SK-N-SH (cell line): ENCODE results near the gene GPANK1. TPM values are rescaled to one million over a fixed set of nuclear protein-coding genes. Genes with fewer than 3 reads are reported as not detected.

ENCODE experiments used
- CTCF ChIA-PET: fragments of 300-600, 350-600 bp; formaldehyde crosslinking; extraction: SDS; loops from one replicate; lab custom pipeline; 2021; lab: Yijun Ruan, JAX
- POLR2A ChIA-PET: fragments of 350-600 bp; sonication (Branson Sonifier 250); formaldehyde crosslinking; extraction: SDS; loops from one replicate; lab custom pipeline; 2020; ENCODE audit warnings: antibody characterized with exemption, inconsistent platforms; lab: Yijun Ruan, JAX
- DNase-seq: peaks from one replicate; pipeline ENCODE4 v3.0.0; 2012
- H2AFZ ChIP-seq: fragments of 200-600 bp; sonication (generic); 2 replicates; pipeline ENCODE4 v1.8.1; 2016; ENCODE audit warnings: antibody characterized with exemption, mild to moderate bottlenecking, low read depth
- H3F3A ChIP-seq: fragments of 200-600 bp; sonication (generic); replicated peaks from 2 replicates; pipeline ENCODE3; 2016; ENCODE audit warnings: antibody characterized with exemption, mild to moderate bottlenecking; ENCODE audit not compliant: insufficient read depth
- H3K27ac ChIP-seq, 2 experiments: fragments of 200-500 bp in 1 of 2; fragments of 200-600 bp in 1 of 2; sonication (Bioruptor generic) in 1 of 2; sonication (generic), shearing (Covaris generic) in 1 of 2; 2 replicates each; pipeline versions ENCODE4 v1.5.1 to v1.6.1; 2014 to 2016; ENCODE audit warnings: low read depth in 2 of 2, inconsistent platforms in 1 of 2, low read length in 1 of 2, mild to moderate bottlenecking in 1 of 2, mixed read lengths in 1 of 2
- H3K27me3 ChIP-seq: fragments of 200-600 bp; sonication (generic), shearing (Covaris generic); 2 replicates; pipeline ENCODE4 v1.6.1; 2016; ENCODE audit warnings: mixed run types; ENCODE audit not compliant: insufficient read depth
- H3K36me3 ChIP-seq, 2 experiments: fragments of 200-500 bp in 1 of 2; fragments of 200-600 bp in 1 of 2; sonication (Bioruptor generic) in 1 of 2; sonication (generic) in 1 of 2; replicated peaks in 1 of 2; 2 replicates each; pipeline versions ENCODE3 to v1.5.1; 2014 to 2016; ENCODE audit warnings: low read length in 1 of 2, mild to moderate bottlenecking in 1 of 2; ENCODE audit not compliant: insufficient read depth in 2 of 2, control insufficient read depth in 1 of 2
- H3K4me1 ChIP-seq, 2 experiments: fragments of 200-500 bp in 1 of 2; fragments of 200-600 bp in 1 of 2; sonication (Bioruptor generic) in 1 of 2; sonication (generic), shearing (Covaris generic) in 1 of 2; 2 replicates each; pipeline versions ENCODE4 v1.5.1 to v1.6.1; 2014 to 2016; ENCODE audit warnings: low read depth in 1 of 2, low read length in 1 of 2, mixed run types in 1 of 2; ENCODE audit not compliant: insufficient read depth in 2 of 2, control insufficient read depth in 1 of 2
- H3K4me2 ChIP-seq: fragments of 200-600 bp; sonication (generic), shearing (Covaris generic); 2 replicates; pipeline ENCODE4 v1.6.1; 2017; ENCODE audit warnings: mixed run types
- H3K4me3 ChIP-seq, 2 experiments: fragments of 200-500 bp in 1 of 2; fragments of 200-600 bp in 1 of 2; sonication (Bioruptor generic) in 1 of 2; sonication (generic), shearing (Covaris generic) in 1 of 2; 2 replicates each; pipeline versions ENCODE4 v1.5.1 to v1.8.1; 2014 to 2016; ENCODE audit warnings: low read depth in 2 of 2, inconsistent platforms in 1 of 2, low read length in 1 of 2, mild to moderate bottlenecking in 1 of 2, mixed read lengths in 1 of 2, moderate library complexity in 1 of 2
- H3K79me2 ChIP-seq: fragments of 200-600 bp; sonication (generic); 2 replicates; pipeline ENCODE4 v1.8.1; 2017; ENCODE audit warnings: mild to moderate bottlenecking; ENCODE audit not compliant: insufficient read depth
- H3K9ac ChIP-seq: fragments of 200-600 bp; sonication (generic); 2 replicates; pipeline ENCODE4 v1.6.1; 2017; ENCODE audit warnings: mixed run types
- H3K9me2 ChIP-seq: fragments of 200-600 bp; sonication (generic); 2 replicates; pipeline ENCODE4 v1.6.1; 2017; ENCODE audit warnings: mixed run types
- H3K9me3 ChIP-seq: fragments of 200-600 bp; sonication (generic); 2 replicates; pipeline ENCODE4 v1.6.1; 2017; ENCODE audit warnings: mixed run types, mild to moderate bottlenecking, moderate library complexity
- H4K20me1 ChIP-seq: fragments of 200-600 bp; sonication (generic); 2 replicates; pipeline ENCODE4 v1.6.1; 2017; ENCODE audit warnings: mild to moderate bottlenecking, mixed run types; ENCODE audit not compliant: insufficient read depth
- CTCF ChIP-seq: fragments of 200-600 bp; sonication (generic); IDR thresholded peaks from 2 replicates; pipeline ENCODE4 v1.6.1; 2017; ENCODE audit warnings: antibody characterized with exemption, mild to moderate bottlenecking, moderate library complexity
- FOSL2 ChIP-seq: IDR thresholded peaks from 2 replicates; pipeline ENCODE4 v1.4.0; 2012; ENCODE audit warnings: low read depth, mild to moderate bottlenecking, moderate library complexity, borderline replicate concordance
- FOXJ3 ChIP-seq: sonication (generic); formaldehyde crosslinking; IDR thresholded peaks from 2 replicates; pipeline ENCODE4 v1.5.1; 2020; ENCODE audit warnings: mild to moderate bottlenecking, missing genetic modification reagents
- FOXM1 ChIP-seq: IDR thresholded peaks from 2 replicates; pipeline ENCODE4 v1.4.0; 2012; ENCODE audit warnings: low read depth, mild to moderate bottlenecking
- GABPA ChIP-seq: IDR thresholded peaks from 2 replicates; pipeline ENCODE4 v1.4.0; 2012; ENCODE audit warnings: low read depth, mild to moderate bottlenecking
- GATA2 ChIP-seq: sonication (generic); formaldehyde crosslinking; IDR thresholded peaks from 2 replicates; pipeline ENCODE4 v1.5.0; 2020; ENCODE audit warnings: mild to moderate bottlenecking, missing genetic modification reagents
- POLR2AphosphoS5 ChIP-seq: IDR thresholded peaks from 2 replicates; pipeline ENCODE4 v1.6.1; 2012; ENCODE audit warnings: low read depth, low read length
- RAD21 ChIP-seq: IDR thresholded peaks from 2 replicates; pipeline ENCODE4 v1.6.1; 2012; ENCODE audit warnings: mild to moderate bottlenecking, low read length
- RFX5 ChIP-seq: IDR thresholded peaks from 2 replicates; pipeline ENCODE4 v1.6.1; 2012; ENCODE audit warnings: mild to moderate bottlenecking, improper control_type of control experiment, low read length
- SIN3A ChIP-seq: IDR thresholded peaks from 2 replicates; pipeline ENCODE4 v1.6.1; 2012; ENCODE audit warnings: low read depth, mild to moderate bottlenecking, low read length, moderate library complexity, borderline replicate concordance
- TCF12 ChIP-seq: IDR thresholded peaks from 2 replicates; pipeline ENCODE4 v1.4.0; 2012
- WGBS: methylation state at CpG from one replicate; pipeline ENCODE4 v1.1.6; 2017; ENCODE audit warnings: low lambda C conversion rate; 5-methylcytosine and 5-hydroxymethylcytosine counted together
- polyA plus RNA-seq, 3 experiments: library from polyadenylated mRNA; depleted of rRNA; stranded (reverse); fragments of >200 nt; gene quantifications; 2 replicates each; pipeline ENCODE4 v1.2.3, GENCODE V29; 2012

GPANK1 gene
- polyA plus RNA-seq, 1 of the 3 experiments (the other 2 are of a cell fraction), result 19.1 TPM

GRCh38 chr6:31689249-31690110 is 24.7 kb upstream of the GPANK1 start:
- H3F3A ChIP-seq, result no peaks in the 10 kb centered on the region
- no peaks in the 10 kb centered on the region for H3K9me2 ChIP-seq
- no peaks in the 10 kb centered on the region for H3K27me3 ChIP-seq
- CTCF ChIA-PET, result interaction anchor here (0.7 to 4.5 kb wide), 10 partner anchors 9 to 147 kb away, joined by 3 to 29 read pairs (median 4); partner anchors contain the start of genes LY6G5C and VARS1
- 69% methylated on average over 8 of the region's 11 CpGs for WGBS
- H3K4me1 ChIP-seq, result no peaks in the 10 kb centered on the region
- TF ChIP-seq CTCF, result peak; percentile 61
- TF ChIP-seq FOXJ3, result no peak
- TF ChIP-seq, all 33 proteins: peak for 1
- peaks cover 10 to 50% of the 10 kb centered on the region in 2 experiments for H3K36me3 ChIP-seq
- no peak overlapping the region for H3K4me2 ChIP-seq
- no peak overlapping the region for H2AFZ ChIP-seq
- no peaks in the 10 kb centered on the region for H3K9me3 ChIP-seq
- no peak overlapping the region for H3K27ac ChIP-seq
- H3K79me2 ChIP-seq, result no peaks in the 10 kb centered on the region
- no peak overlapping the region for H3K4me3 ChIP-seq
- POLR2A ChIA-PET, result no interaction called here
- DNase-seq, result peak; percentile 43
- H4K20me1 ChIP-seq, result no peaks in the 10 kb centered on the region
- H3K9ac ChIP-seq, result no peak overlapping the region

DNA sequence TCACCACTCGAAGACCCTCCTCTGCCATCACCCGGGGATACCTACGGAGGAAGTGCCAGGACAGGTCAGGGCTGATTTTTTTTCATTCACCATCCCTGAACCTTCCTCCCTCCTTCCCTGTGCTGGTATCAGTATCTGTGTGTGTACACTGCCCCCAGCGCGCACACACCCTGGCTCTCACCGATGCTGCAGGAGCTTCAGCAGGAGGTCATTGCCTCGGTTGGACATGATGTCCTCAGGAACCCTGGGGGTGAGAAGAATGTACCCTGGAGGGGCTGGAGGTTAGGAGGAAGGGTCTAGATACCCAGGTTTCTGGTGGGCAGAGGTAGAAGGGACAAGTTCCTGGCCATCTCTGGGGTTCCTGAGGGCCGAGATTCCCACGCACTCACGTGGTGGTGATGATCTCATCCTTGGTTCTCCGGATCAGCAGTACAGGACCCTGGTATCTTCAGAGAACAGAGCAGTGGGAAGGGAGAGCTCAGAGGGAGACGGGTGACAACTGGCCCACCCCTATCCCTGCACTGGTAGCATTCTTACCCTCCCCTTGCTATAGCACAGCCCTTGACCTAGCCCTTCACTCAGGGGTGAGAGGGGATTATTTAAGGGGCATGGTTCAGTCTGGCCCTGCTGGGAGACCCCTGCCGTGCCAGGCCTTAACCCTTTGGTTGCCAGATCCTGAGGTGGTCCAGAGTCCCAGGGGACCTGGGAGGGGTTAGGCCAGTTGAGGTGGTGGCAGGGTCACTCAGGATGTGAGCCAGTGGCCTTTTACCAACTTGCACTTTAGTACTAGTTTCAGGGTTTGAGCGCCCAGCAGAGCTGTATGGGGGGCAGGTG is 23.3 kb upstream of the GPANK1 start:
- Histone ChIP-seq H3F3A (no peaks in the 10 kb centered on the region), H3K9me2 (no peaks in the 10 kb centered on the region), H3K4me2 (no peak overlapping the region), H3K9me3 (no peaks in the 10 kb centered on the region)
- peak; percentile 6 for DNase-seq
- 93% methylated on average over 12 of the region's 14 CpGs for WGBS
- POLR2A ChIA-PET, result no interaction called here
- TF ChIP-seq RAD21, result no peak
- TF ChIP-seq TCF12, result no peak
- no peak for TF ChIP-seq FOSL2
- no peak for TF ChIP-seq GATA2 (CRISPR knock-in tag)
- TF ChIP-seq FOXM1, result no peak
- no peak for TF ChIP-seq RFX5
- no peak for TF ChIP-seq FOXJ3
- no peak for TF ChIP-seq POLR2AphosphoS5
- TF ChIP-seq SIN3A, result no peak
- TF ChIP-seq GABPA, result no peak
- TF ChIP-seq, all 33 proteins: peak for 0
- no peak overlapping the region for H3K9ac ChIP-seq
- H3K79me2 ChIP-seq, result no peaks in the 10 kb centered on the region
- CTCF ChIA-PET, result interaction anchor here (0.8 to 3.2 kb wide), 4 partner anchors 42 to 142 kb away, joined by 3 to 9 read pairs (median 4); no protein-coding TSS in a partner anchor
- no peaks in the 10 kb centered on the region for H3K27me3 ChIP-seq
- no peaks in the 10 kb centered on the region for H4K20me1 ChIP-seq
- H3K27ac ChIP-seq, result no peak overlapping the region
- no peaks in the 10 kb centered on the region for H3K4me1 ChIP-seq
- H3K36me3 ChIP-seq, result peaks cover 8 to 47% of the 10 kb centered on the region in 2 experiments
- no peak overlapping the region for H3K4me3 ChIP-seq
- no peak overlapping the region for H2AFZ ChIP-seq
